ENCODE results near the gene GRIA3.

The GRIA3 gene

GRCh38 chrX:123260920-123261418 is 76.9 kb downstream of the GRIA3 start:
- H3K27ac Mint-ChIP-seq: no peak overlapping the region
- no peak for DNase-seq
- H3K27me3 Mint-ChIP-seq (ENCODE audit: low read depth, poor library complexity): no peaks in the 10 kb centered on the region
- H3K9me3 Mint-ChIP-seq: peaks cover 19% of the 10 kb centered on the region
- H3K36me3 Mint-ChIP-seq (ENCODE audit: low read depth): peaks cover 30% of the 10 kb centered on the region
- H3K4me1 Mint-ChIP-seq: peaks cover 20% of the 10 kb centered on the region
- H3K4me3 Mint-ChIP-seq: no peak overlapping the region
- TF ChIP-seq CTCF (IDR thresholded peaks at IDR 0.05): no peak

- Mint-ChIP-seq H3K4me3 (no peak overlapping the region), H3K4me1 (peaks cover 20% of the 10 kb centered on the region), H3K27ac (no peak overlapping the region), H3K9me3 (peaks cover 24% of the 10 kb centered on the region), H3K36me3 (ENCODE audit: low read depth) (peaks cover 34% of the 10 kb centered on the region), H3K27me3 (ENCODE audit: low read depth, poor library complexity) (no peaks in the 10 kb centered on the region)
- no peak for DNase-seq
- no peak for TF ChIP-seq CTCF (IDR thresholded peaks at IDR 0.05)
These were observed 79.2 kb downstream of the GRIA3 start for GRCh38 chrX:123263270-123263669.

- Mint-ChIP-seq H3K9me3 (peaks cover 27% of the 10 kb centered on the region), H3K27ac (no peak overlapping the region), H3K4me1 (peaks cover 20% of the 10 kb centered on the region), H3K4me3 (no peak overlapping the region), H3K27me3 (ENCODE audit: low read depth, poor library complexity) (no peaks in the 10 kb centered on the region), H3K36me3 (ENCODE audit: low read depth) (peaks cover 38% of the 10 kb centered on the region)
- no peak for DNase-seq
- TF ChIP-seq CTCF (IDR thresholded peaks at IDR 0.05): no peak
These were observed 79.7 kb downstream of the GRIA3 start for GRCh38 chrX:123263747-123264146.

GRCh38 chrX:123267220-123267619 is 83.1 kb downstream of the GRIA3 start:
- no peak for TF ChIP-seq CTCF (IDR thresholded peaks at IDR 0.05)
- H3K4me3 Mint-ChIP-seq: no peak overlapping the region
- H3K36me3 Mint-ChIP-seq (ENCODE audit: low read depth): peaks cover 37% of the 10 kb centered on the region

GRCh38 chrX:123271902-123272301 is 87.8 kb downstream of the GRIA3 start:
- H3K36me3 Mint-ChIP-seq (ENCODE audit: low read depth): peaks cover 28% of the 10 kb centered on the region
- no peak overlapping the region for H3K4me3 Mint-ChIP-seq
- DNase-seq: no peak
- H3K4me1 Mint-ChIP-seq: no peaks in the 10 kb centered on the region
- no peak overlapping the region for H3K27ac Mint-ChIP-seq
- H3K27me3 Mint-ChIP-seq (ENCODE audit: low read depth, poor library complexity): no peaks in the 10 kb centered on the region
- peaks cover 25% of the 10 kb centered on the region for H3K9me3 Mint-ChIP-seq
- TF ChIP-seq CTCF (IDR thresholded peaks at IDR 0.05): no peak

More at GRCh38 chrX:123267220-123267619, 83.1 kb downstream of the GRIA3 start:
- DNase-seq: no peak
- no peaks in the 10 kb centered on the region for H3K27me3 Mint-ChIP-seq (ENCODE audit: low read depth, poor library complexity)
- H3K27ac Mint-ChIP-seq: no peak overlapping the region
- peaks cover 26% of the 10 kb centered on the region for H3K9me3 Mint-ChIP-seq
- H3K4me1 Mint-ChIP-seq: peaks cover 20% of the 10 kb centered on the region

- no peak for TF ChIP-seq CTCF (IDR thresholded peaks at IDR 0.05)
- DNase-seq: no peak
- Mint-ChIP-seq H3K27me3 (ENCODE audit: low read depth, poor library complexity) (no peaks in the 10 kb centered on the region), H3K4me1 (no peaks in the 10 kb centered on the region), H3K36me3 (ENCODE audit: low read depth) (peaks cover 24% of the 10 kb centered on the region), H3K27ac (no peak overlapping the region), H3K9me3 (peaks cover 20% of the 10 kb centered on the region), H3K4me3 (no peak overlapping the region)
These were observed 88.6 kb downstream of the GRIA3 start for GRCh38 chrX:123272630-123273029.
